GM13976 (cell line): Measurements from ENCODE around the gene NUDT16L1.

ENCODE experiments used
- DNase-seq: peaks from one replicate; pipeline ENCODE4 v3.0.0; 2012; ENCODE audit warnings: low spot score
- in situ Hi-C: fragments of 300-500 bp; cut with MboI; formaldehyde crosslinking; loops from one replicate; pipeline ENCODE4 v1.12.0; 2022; ENCODE audit warnings: low sequenced_read_pairs, mixed read lengths, inconsistent platforms; ENCODE audit not compliant: unreplicated experiment
- TF ChIP-seq, protein P1 (sequence below): IDR thresholded peaks from 2 replicates; pipeline ENCODE4 v1.5.1; 2012; ENCODE audit warnings: borderline replicate concordance, mild to moderate bottlenecking; ENCODE audit not compliant: insufficient read depth; ENCODE audit errors: extremely low read depth, missing control alignments, control extremely low read depth

Gene NUDT16L1

GRCh38 chr16:4700380-4700996 lies 7.1 kb downstream of the NUDT16L1 start:
- TF ChIP-seq, protein P1, sequence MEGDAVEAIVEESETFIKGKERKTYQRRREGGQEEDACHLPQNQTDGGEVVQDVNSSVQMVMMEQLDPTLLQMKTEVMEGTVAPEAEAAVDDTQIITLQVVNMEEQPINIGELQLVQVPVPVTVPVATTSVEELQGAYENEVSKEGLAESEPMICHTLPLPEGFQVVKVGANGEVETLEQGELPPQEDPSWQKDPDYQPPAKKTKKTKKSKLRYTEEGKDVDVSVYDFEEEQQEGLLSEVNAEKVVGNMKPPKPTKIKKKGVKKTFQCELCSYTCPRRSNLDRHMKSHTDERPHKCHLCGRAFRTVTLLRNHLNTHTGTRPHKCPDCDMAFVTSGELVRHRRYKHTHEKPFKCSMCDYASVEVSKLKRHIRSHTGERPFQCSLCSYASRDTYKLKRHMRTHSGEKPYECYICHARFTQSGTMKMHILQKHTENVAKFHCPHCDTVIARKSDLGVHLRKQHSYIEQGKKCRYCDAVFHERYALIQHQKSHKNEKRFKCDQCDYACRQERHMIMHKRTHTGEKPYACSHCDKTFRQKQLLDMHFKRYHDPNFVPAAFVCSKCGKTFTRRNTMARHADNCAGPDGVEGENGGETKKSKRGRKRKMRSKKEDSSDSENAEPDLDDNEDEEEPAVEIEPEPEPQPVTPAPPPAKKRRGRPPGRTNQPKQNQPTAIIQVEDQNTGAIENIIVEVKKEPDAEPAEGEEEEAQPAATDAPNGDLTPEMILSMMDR, result no peak
- in situ Hi-C loops, result no loop called here

GRCh38 chr16:4700997-4701743 lies 7.8 kb downstream of the NUDT16L1 start:
- no peak for DNase-seq
- TF ChIP-seq, protein P1, result no peak
- in situ Hi-C loops, result no loop called here

More at GRCh38 chr16:4700380-4700996, 7.1 kb downstream of the NUDT16L1 start:
- DNase-seq, result no peak

DNA sequence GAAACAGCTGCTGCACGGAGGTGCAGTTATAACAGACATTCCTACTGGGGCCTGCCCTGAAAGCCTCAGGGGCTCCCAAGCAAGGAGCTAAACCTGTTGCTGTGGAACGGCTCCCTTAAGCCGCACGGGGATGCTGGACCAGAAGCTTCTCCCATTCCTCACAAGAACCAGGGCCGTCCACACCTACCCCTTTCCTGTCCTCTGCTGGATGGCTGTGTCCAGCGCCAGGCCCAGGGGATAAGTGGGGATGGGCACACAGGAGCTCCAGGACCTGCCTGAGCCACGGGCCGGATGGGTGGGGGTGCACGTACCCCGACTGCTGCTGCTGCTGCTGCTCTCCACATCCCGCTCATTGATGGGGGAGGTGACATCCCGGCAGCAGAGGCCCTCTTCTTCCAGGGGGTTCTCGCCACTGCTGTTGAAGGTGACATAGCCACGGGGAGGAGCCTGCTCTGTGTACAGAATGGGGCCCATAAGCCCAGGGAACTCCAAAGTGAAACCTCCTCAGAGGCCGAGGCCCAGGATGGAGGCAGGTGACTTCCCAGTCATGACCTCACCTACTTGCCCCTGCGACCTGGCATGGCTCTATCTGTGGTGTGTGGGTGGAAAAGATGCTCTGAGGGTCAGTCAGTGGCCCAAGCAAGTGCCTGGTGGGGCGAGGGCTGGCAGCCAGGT lies 8.6 kb downstream of the NUDT16L1 start:
- TF ChIP-seq, protein P1, result no peak
- no peak for DNase-seq
- in situ Hi-C loops, result no loop called here

DNA sequence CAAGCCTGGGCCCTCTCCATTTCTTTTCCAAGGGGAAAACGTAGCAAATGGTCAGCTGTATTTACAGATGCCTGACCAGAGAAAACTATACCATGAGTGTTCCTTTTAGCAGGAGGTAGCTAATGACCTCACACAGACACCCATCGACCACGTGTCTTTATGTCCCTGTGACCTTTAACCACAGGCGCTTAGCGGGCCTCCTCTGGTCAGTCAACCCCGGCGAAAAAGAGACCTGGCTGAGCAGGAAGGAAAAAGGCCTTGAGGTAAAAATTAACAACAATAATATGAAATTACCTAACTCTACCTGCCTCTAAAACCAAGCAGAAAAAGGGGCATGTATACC lies 9.1 kb downstream of the NUDT16L1 start:
- in situ Hi-C loops, result no loop called here
- DNase-seq, result no peak

GRCh38 chr16:4703906-4704305 lies 10.5 kb downstream of the NUDT16L1 start:
- TF ChIP-seq, protein P1, result no peak
- DNase-seq, result no peak
- in situ Hi-C loops, result no loop called here

More for the DNA sequence above, 9.1 kb downstream of the NUDT16L1 start:
- TF ChIP-seq, protein P1, result no peak

DNA sequence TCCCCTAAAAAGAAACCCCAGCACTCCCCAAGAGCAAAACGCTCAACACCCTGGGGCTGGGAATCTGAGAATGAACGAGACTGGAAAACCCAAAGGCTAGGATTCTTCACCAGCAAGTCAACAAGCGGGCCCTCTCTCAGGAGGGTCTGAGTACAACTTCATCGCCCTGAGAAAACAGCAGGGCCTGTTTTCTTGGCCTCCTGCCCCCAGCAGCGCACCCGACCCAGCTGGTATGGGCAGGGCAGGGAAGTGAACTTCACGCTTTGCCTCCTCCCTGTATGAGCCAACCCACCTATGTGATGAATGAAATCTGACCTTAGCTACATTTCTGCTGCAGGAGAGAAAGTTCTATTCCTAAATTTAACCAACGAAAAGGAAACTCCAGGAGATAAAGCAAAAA lies 11.1 kb downstream of the NUDT16L1 start:
- no peak for DNase-seq
- TF ChIP-seq, protein P1, result no peak
- in situ Hi-C loops, result no loop called here
